Caco-2 (cell line): ENCODE measurements around the gene WDR81. TPM values are rescaled to one million over a fixed set of nuclear protein-coding genes. Genes with fewer than 3 reads are reported as not detected.
A peak's percentile ranks its signal among the peaks of the same experiment; 100 is the strongest.

Source experiments
- BruUV-seq: library from RNA; stranded (reverse); fragments of 400-500 nt; replicated peaks from 2 replicates; lab custom pipeline; 2021; lab: Mats Ljungman, UMichigan
- CTCF ChIA-PET: fragments of 300-600 bp; sonication (Branson Sonifier 250); formaldehyde crosslinking; loops from one replicate; lab custom pipeline; 2022; ENCODE audit warnings: antibody characterized with exemption; lab: Charles Lee
- POLR2A ChIA-PET: fragments of 300-600 bp; sonication (Branson Sonifier 250); formaldehyde crosslinking; loops from one replicate; lab custom pipeline; 2022; ENCODE audit warnings: antibody characterized with exemption; lab: Charles Lee
- DNase-seq, 2 experiments: peaks; one replicate each; pipeline versions ENCODE4 v3.0.0 to v3.0.0-alpha.2; 2020 to 2022
- H3K27me3 ChIP-seq: replicated peaks from 2 replicates; pipeline ENCODE4 v1.6.0; 2011; ENCODE audit warnings: low read length; ENCODE audit not compliant: control insufficient read depth, insufficient read depth
- H3K36me3 ChIP-seq: 2 replicates; pipeline ENCODE4 v1.5.1; 2011; ENCODE audit warnings: low read length; ENCODE audit not compliant: control insufficient read depth, insufficient read depth
- H3K4me1 ChIP-seq: fragments of 250-450 bp; sonication (Bioruptor Pico); 2 replicates; pipeline ENCODE4 v1.5.1; 2020; ENCODE audit warnings: mild to moderate bottlenecking
- H3K4me3 ChIP-seq: 2 replicates; pipeline ENCODE4 v1.5.1; 2011; ENCODE audit warnings: low read depth, mild to moderate bottlenecking, control low read depth, low read length
- H3K9me3 ChIP-seq: fragments of 250-450 bp; sonication (Bioruptor Pico); 2 replicates; pipeline ENCODE4 v1.5.1; 2020; ENCODE audit warnings: mild to moderate bottlenecking, moderate library complexity
- H3K27ac Mint-ChIP-seq: one replicate; pipeline ENCODE4 v1.8.0; 2022; ENCODE audit warnings: mixed read lengths; ENCODE audit not compliant: unreplicated experiment
- H3K27me3 Mint-ChIP-seq: one replicate; pipeline ENCODE4 v1.8.0; 2022; ENCODE audit warnings: mixed read lengths; ENCODE audit not compliant: insufficient read depth, unreplicated experiment
- H3K36me3 Mint-ChIP-seq: one replicate; pipeline ENCODE4 v1.8.0; 2022; ENCODE audit warnings: mild to moderate bottlenecking, mixed read lengths; ENCODE audit not compliant: insufficient read depth, unreplicated experiment
- H3K4me1 Mint-ChIP-seq: one replicate; pipeline ENCODE4 v1.8.0; 2022; ENCODE audit warnings: low read depth, mixed read lengths; ENCODE audit not compliant: unreplicated experiment
- H3K4me3 Mint-ChIP-seq: one replicate; pipeline ENCODE4 v1.8.0; 2022; ENCODE audit warnings: mild to moderate bottlenecking, moderate library complexity, mixed read lengths; ENCODE audit not compliant: unreplicated experiment
- H3K9me3 Mint-ChIP-seq: one replicate; pipeline ENCODE4 v1.8.0; 2022; ENCODE audit warnings: mixed read lengths; ENCODE audit not compliant: unreplicated experiment
- intact Hi-C: fragments of 100-400 bp; cut with micrococcal nuclease; formaldehyde crosslinking; loops from one replicate; pipeline ENCODE4 v1.10.0; 2022; ENCODE audit not compliant: unreplicated experiment
- total RNA-seq: library from RNA; stranded (reverse); gene quantifications from 2 replicates; pipeline ENCODE4 v1.2.3, GENCODE V29; 2022
- TF ChIP-seq, protein P1 (sequence below), 2 experiments: fragments of 200-600 bp in 1 of 2; IDR thresholded peaks; 1 replicate in 1 of 2; 2 replicates in 1 of 2; pipeline versions ENCODE4 v1.5.1 to v1.8.0; 2011 to 2022; ENCODE audit warnings: antibody characterized with exemption in 1 of 2, control low read depth in 1 of 2, inconsistent platforms in 1 of 2, low read depth in 1 of 2, low read length in 1 of 2, mild to moderate bottlenecking in 1 of 2, moderate library complexity in 1 of 2; ENCODE audit not compliant: insufficient read depth in 1 of 2, severe bottlenecking in 1 of 2, unreplicated experiment in 1 of 2

Gene WDR81
- total RNA-seq, 1 experiment from 2014 or later, result 26.6 TPM

DNA sequence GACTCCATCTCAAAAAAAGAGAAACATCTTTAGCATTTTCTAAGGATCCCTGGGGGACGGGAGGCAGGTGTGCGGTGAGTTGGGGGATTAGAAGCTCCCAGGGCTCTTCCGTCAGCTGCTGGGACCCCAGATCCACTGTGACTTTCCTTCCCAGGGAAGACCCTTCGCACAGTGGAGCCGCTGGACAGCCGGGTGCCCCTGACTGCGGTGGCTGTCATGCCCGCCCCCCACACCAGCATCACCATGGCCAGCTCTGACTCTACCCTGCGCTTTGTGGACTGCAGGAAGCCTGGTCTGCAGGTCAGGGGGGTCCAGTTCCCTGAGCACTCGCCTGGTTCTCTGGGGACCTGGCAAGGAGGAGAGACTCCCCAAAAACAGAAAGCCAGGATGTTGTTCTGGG lies 10.9 kb downstream of the WDR81 start:
- POLR2A ChIA-PET, result interaction anchor here (2.3 kb wide), 1 partner anchor 19 kb away, joined by 21 read pairs; no protein-coding TSS in a partner anchor
- H3K27me3 ChIP-seq, result no peaks in the 10 kb centered on the region
- Mint-ChIP-seq H3K36me3 (peaks cover 24% of the 10 kb centered on the region), H3K4me3 (no peak overlapping the region), H3K27ac (peak overlapping the region; percentile 75), H3K27me3 (no peaks in the 10 kb centered on the region), H3K9me3 (no peaks in the 10 kb centered on the region), H3K4me1 (peaks cover 14% of the 10 kb centered on the region)
- H3K36me3 ChIP-seq, result peaks cover 2% of the 10 kb centered on the region; the same call in 1 of the 2 replicates
- intact Hi-C loops, result no loop called here
- no TSS peak for BruUV-seq
- CTCF ChIA-PET, result no interaction called here
- H3K4me3 ChIP-seq, result no peak overlapping the region
- no peaks in the 10 kb centered on the region for H3K9me3 ChIP-seq
- H3K4me1 ChIP-seq, result peaks cover 23% of the 10 kb centered on the region
- TF ChIP-seq, protein P1, sequence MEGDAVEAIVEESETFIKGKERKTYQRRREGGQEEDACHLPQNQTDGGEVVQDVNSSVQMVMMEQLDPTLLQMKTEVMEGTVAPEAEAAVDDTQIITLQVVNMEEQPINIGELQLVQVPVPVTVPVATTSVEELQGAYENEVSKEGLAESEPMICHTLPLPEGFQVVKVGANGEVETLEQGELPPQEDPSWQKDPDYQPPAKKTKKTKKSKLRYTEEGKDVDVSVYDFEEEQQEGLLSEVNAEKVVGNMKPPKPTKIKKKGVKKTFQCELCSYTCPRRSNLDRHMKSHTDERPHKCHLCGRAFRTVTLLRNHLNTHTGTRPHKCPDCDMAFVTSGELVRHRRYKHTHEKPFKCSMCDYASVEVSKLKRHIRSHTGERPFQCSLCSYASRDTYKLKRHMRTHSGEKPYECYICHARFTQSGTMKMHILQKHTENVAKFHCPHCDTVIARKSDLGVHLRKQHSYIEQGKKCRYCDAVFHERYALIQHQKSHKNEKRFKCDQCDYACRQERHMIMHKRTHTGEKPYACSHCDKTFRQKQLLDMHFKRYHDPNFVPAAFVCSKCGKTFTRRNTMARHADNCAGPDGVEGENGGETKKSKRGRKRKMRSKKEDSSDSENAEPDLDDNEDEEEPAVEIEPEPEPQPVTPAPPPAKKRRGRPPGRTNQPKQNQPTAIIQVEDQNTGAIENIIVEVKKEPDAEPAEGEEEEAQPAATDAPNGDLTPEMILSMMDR (IDR thresholded peaks at IDR 0.05; ENCODE audit: insufficient read depth in 1 of 2, low read depth in 1 of 2, low read length in 1 of 2, severe bottlenecking in 1 of 2, unreplicated experiment in 1 of 2), result no peak
- DNase-seq, result no peak

DNA sequence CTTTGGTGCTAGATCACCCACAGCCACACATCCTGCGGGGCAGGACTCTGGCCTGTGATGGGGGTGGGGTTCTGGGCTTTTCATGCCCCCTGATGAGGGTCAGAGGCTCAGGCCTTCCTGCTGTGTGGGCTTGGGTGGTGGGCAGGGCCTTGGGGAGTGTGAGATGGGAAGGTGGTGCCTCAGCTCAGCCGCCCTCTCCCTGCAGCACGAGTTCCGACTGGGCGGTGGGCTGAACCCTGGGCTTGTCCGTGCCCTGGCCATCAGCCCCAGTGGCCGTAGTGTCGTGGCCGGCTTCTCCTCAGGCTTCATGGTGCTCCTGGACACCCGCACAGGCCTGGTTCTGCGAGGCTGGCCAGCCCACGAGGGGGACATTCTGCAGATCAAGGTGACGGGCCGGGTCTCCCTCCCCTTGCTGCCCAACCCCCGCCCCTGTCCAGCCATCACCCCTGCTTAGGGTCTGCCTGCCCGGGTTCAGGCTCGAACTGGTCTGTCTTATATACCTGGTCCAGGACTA lies 11.4 kb downstream of the WDR81 start:
- H3K27me3 ChIP-seq, result no peaks in the 10 kb centered on the region
- no peak for DNase-seq
- no peak overlapping the region for H3K4me3 Mint-ChIP-seq
- peaks cover 24% of the 10 kb centered on the region for H3K36me3 Mint-ChIP-seq
- H3K27me3 Mint-ChIP-seq, result no peaks in the 10 kb centered on the region
- no peak overlapping the region for H3K4me3 ChIP-seq
- CTCF ChIA-PET, result interaction anchor here (0.9 to 2.2 kb wide), 7 partner anchors 15 to 87 kb away, joined by 3 to 17 read pairs (median 6); no protein-coding TSS in a partner anchor
- intact Hi-C loops, result loop anchor here (1.0 kb wide), 1 partner anchor 34 kb away; no protein-coding TSS in a partner anchor
- no peaks in the 10 kb centered on the region for H3K9me3 Mint-ChIP-seq
- H3K9me3 ChIP-seq, result no peaks in the 10 kb centered on the region
- peaks cover 23% of the 10 kb centered on the region for H3K4me1 ChIP-seq
- POLR2A ChIA-PET, result interaction anchor here (1.9 to 2.3 kb wide), 2 partner anchors 19 to 34 kb away, joined by 19 to 21 read pairs; no protein-coding TSS in a partner anchor
- peak overlapping the region; percentile 75 for H3K27ac Mint-ChIP-seq
- peaks cover 2% of the 10 kb centered on the region; the same call in 1 of the 2 replicates for H3K36me3 ChIP-seq
- H3K4me1 Mint-ChIP-seq, result peaks cover 14% of the 10 kb centered on the region
- BruUV-seq, result no TSS peak
- TF ChIP-seq, protein P1 (IDR thresholded peaks at IDR 0.05; ENCODE audit: insufficient read depth in 1 of 2, low read depth in 1 of 2, low read length in 1 of 2, severe bottlenecking in 1 of 2, unreplicated experiment in 1 of 2), result no peak

DNA sequence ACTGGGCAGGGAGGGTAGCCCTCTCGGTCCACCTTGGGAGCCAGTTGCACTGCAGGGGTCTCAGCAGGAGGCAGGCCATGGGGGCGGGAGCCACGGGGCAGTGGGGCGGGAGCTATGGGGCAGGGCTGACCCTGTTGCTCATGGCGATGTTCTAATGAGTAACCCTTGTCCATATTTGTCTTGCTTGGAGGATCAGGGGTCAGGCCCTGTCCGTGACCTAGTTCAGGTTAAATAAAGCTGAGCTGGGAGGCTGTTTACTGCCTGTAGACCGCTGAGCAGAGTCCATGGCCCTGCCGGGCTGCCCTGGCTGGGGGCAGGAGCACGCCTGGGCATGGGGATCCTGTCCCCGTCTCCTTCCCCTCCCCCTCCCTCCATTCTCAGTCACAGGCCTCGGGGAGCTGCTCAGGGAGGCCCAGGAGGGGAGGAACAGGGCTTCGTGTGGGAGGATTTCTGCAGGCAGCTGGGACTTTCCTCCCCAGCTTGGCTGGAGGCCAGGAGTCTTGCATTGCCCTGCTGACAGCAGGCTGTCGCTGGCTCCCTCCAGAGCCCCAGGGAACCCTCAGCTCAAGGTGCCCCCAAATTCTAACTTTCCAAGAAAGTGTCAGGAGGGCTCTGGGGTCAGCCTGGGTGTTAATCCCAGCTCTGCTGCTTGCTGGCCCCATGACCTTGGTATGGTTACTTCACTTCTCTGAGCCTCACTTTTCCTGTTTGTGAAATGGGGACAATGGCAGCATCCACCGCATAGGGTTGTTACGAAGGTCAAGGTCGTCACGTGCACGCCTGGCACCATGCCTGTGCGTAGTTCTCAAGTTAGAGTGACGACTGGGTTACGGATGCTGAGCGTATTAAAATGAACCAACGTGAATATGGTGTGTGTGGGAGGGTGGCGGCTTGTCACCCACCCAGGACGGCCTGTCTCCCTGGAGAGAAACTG lies 12.1 kb downstream of the WDR81 start:
- peak; percentile 82 to 88 for DNase-seq
- Mint-ChIP-seq H3K4me3 (peak overlapping the region; percentile 24), H3K9me3 (no peaks in the 10 kb centered on the region), H3K36me3 (peaks cover 24% of the 10 kb centered on the region), H3K27ac (peak overlapping the region; percentile 75), H3K4me1 (peaks cover 18% of the 10 kb centered on the region), H3K27me3 (no peaks in the 10 kb centered on the region)
- BruUV-seq, result no TSS peak
- peaks cover 23% of the 10 kb centered on the region for H3K4me1 ChIP-seq
- ChIA-PET POLR2A (interaction anchor here (0.6 to 2.3 kb wide), 9 partner anchors 14 to 347 kb away, joined by 3 to 21 read pairs (median 8); no protein-coding TSS in a partner anchor), CTCF (interaction anchor here (0.6 to 2.2 kb wide), 10 partner anchors 15 to 579 kb away, joined by 3 to 17 read pairs (median 5); no protein-coding TSS in a partner anchor)
- no peaks in the 10 kb centered on the region for H3K27me3 ChIP-seq
- peaks cover 2% of the 10 kb centered on the region; the same call in 1 of the 2 replicates for H3K36me3 ChIP-seq
- no peak overlapping the region for H3K4me3 ChIP-seq
- no peaks in the 10 kb centered on the region for H3K9me3 ChIP-seq
- intact Hi-C loops, result loop anchor here (1.0 kb wide), 1 partner anchor 34 kb away; no protein-coding TSS in a partner anchor
- TF ChIP-seq, protein P1 (IDR thresholded peaks at IDR 0.05; ENCODE audit: insufficient read depth in 1 of 2, low read depth in 1 of 2, low read length in 1 of 2, severe bottlenecking in 1 of 2, unreplicated experiment in 1 of 2), result no peak
